Loucy (cell line): ENCODE measurements around the gene S100Z.
"Not testable (repeated sequence)": the region's sequence is repeated elsewhere in the genome, so short reads cannot be mapped to it uniquely, and the experiment has no call there.

Experiments
- H2AFZ ChIP-seq: fragments of 200-600 bp; sonication (generic); 2 replicates; pipeline ENCODE4 v1.6.0; 2016; ENCODE audit warnings: antibody characterized with exemption, mild to moderate bottlenecking, low read length, moderate library complexity
- H3F3A ChIP-seq: fragments of 200-600 bp; 2 replicates; pipeline ENCODE4 v1.6.0; 2016; ENCODE audit warnings: antibody characterized with exemption, low read depth, mild to moderate bottlenecking
- H3K27me3 ChIP-seq: fragments of 200-600 bp; sonication (generic); 2 replicates; pipeline ENCODE4 v1.6.1; 2014; ENCODE audit warnings: low read length, mild to moderate bottlenecking; ENCODE audit not compliant: insufficient read depth, poor library complexity, severe bottlenecking
- H3K36me3 ChIP-seq: fragments of 200-600 bp; sonication (generic); 2 replicates; pipeline ENCODE4 v1.6.1; 2016; ENCODE audit warnings: low read length; ENCODE audit not compliant: insufficient read depth
- H3K4me1 ChIP-seq: fragments of 200-600 bp; sonication (generic); 2 replicates; pipeline ENCODE4 v1.5.1; 2014; ENCODE audit warnings: low read length, mild to moderate bottlenecking; ENCODE audit not compliant: insufficient read depth, poor library complexity, severe bottlenecking
- H3K4me2 ChIP-seq: fragments of 200-600 bp; sonication (generic); 2 replicates; pipeline ENCODE4 v1.6.0; 2014; ENCODE audit warnings: antibody characterized with exemption, low read length, low read depth, mild to moderate bottlenecking; ENCODE audit not compliant: poor library complexity, severe bottlenecking
- H3K4me3 ChIP-seq: fragments of 200-600 bp; sonication (generic); 2 replicates; pipeline ENCODE4 v1.5.1; 2014; ENCODE audit warnings: low read length, mild to moderate bottlenecking, mixed read lengths; ENCODE audit not compliant: poor library complexity, severe bottlenecking
- H3K79me2 ChIP-seq: fragments of 200-600 bp; sonication (generic); 2 replicates; pipeline ENCODE4 v1.6.1; 2014; ENCODE audit warnings: low read length; ENCODE audit not compliant: insufficient read depth
- H3K9ac ChIP-seq: fragments of 200-600 bp; sonication (generic); 2 replicates; pipeline ENCODE4 v1.6.0; 2014; ENCODE audit warnings: mild to moderate bottlenecking, low read depth, low read length, moderate library complexity; ENCODE audit not compliant: poor library complexity, severe bottlenecking
- H3K9me2 ChIP-seq: fragments of 200-600 bp; sonication (generic); replicated peaks from 2 replicates; pipeline ENCODE4 v1.6.1; 2016; ENCODE audit warnings: low read depth, low read length, mixed read lengths
- H3K9me3 ChIP-seq: fragments of 200-600 bp; sonication (generic); 2 replicates; pipeline ENCODE4 v1.6.1; 2014; ENCODE audit warnings: mild to moderate bottlenecking, antibody characterized with exemption, low read length, low read depth; ENCODE audit not compliant: insufficient read depth
- H4K20me1 ChIP-seq: fragments of 200-600 bp; sonication (generic); 2 replicates; pipeline ENCODE4 v1.6.0; 2014; ENCODE audit warnings: antibody characterized with exemption, low read length, mild to moderate bottlenecking; ENCODE audit not compliant: insufficient read depth, poor library complexity, severe bottlenecking
- EZH2phosphoT487 ChIP-seq: fragments of 200-600 bp; IDR thresholded peaks from 2 replicates; pipeline ENCODE4 v1.6.1; 2018; ENCODE audit warnings: antibody characterized with exemption, mild to moderate bottlenecking, moderate library complexity, borderline replicate concordance
- TF ChIP-seq, protein P1 (sequence below): fragments of 200-600 bp; sonication (generic); conservative IDR thresholded peaks from 2 replicates; pipeline ENCODE4 v1.5.1; 2014; ENCODE audit warnings: mild to moderate bottlenecking, antibody characterized with exemption, low read length

Gene S100Z

DNA sequence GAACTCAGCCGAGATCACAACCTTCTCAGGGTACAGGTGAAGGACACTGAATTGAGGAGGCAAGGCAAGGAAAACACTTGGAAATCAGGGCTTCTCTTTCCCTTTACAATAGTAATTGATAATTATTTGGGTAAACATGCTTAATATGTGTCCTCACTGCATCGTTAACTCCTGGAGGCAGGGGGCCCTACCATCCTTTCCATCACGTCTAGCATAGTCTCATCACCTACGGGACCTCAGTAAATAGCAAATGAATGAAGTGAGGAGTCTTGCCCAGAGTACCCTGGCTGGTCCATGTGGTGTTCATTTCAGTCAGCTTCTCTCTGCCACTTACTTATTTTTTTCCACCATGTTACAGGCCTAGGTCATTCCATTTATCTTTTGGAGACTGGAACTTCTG is 28.7 kb upstream of the S100Z start:
- Histone ChIP-seq H3K27me3 (peaks cover 6% of the 10 kb centered on the region), H3K9ac (no peak overlapping the region), H2AFZ (no peak overlapping the region), H3K79me2 (no peaks in the 10 kb centered on the region), H3K4me2 (no peak overlapping the region), H4K20me1 (no peaks in the 10 kb centered on the region), H3K36me3 (no peaks in the 10 kb centered on the region), H3F3A (no peaks in the 10 kb centered on the region), H3K9me3 (no peaks in the 10 kb centered on the region), H3K4me1 (peaks cover 4% of the 10 kb centered on the region), H3K9me2 (no peaks in the 10 kb centered on the region), H3K4me3 (no peak overlapping the region)
- TF ChIP-seq EZH2phosphoT487 = no peak

DNA sequence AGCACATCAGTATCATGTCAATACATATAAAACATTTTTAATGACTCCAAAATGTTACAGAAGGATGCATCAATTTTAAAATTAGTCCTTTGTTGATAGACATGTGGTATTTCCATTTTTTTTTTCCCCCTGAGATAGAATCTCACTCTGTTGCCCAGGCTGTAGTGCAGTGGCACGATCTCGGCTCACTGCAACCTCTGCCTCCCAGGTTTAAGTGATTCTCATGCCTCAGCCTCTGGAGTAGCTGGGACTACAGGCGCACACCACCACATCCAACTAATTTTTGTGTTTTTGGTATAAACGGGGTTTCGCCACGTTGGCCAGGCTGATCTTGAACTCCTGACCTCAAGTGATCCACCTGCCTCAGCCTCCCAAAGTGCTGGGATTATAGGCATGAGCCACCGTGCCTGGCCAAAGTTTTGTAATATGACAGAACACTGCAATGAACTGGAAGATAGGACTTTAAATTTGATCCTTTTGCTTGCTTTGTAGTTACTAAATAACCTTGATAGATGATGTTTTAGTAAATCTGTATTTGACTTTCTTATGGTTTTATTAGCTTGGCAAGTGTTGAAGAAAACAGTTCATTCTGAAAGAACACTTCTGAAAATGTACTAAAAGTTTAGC is 27.6 kb upstream of the S100Z start:
- not testable (repeated sequence) for H3K4me2 ChIP-seq, H3K9me2 ChIP-seq, H3K79me2 ChIP-seq, H2AFZ ChIP-seq, H3K27me3 ChIP-seq, H4K20me1 ChIP-seq, H3K4me1 ChIP-seq, H3K9me3 ChIP-seq, H3K9ac ChIP-seq, H3F3A ChIP-seq, H3K36me3 ChIP-seq, H3K4me3 ChIP-seq

GRCh38 chr5:76826416-76826815 is 23.4 kb upstream of the S100Z start:
- H2AFZ ChIP-seq, H3K9ac ChIP-seq, H3K4me2 ChIP-seq, H3K9me3 ChIP-seq, H3F3A ChIP-seq, H3K36me3 ChIP-seq, H3K4me1 ChIP-seq, H4K20me1 ChIP-seq, H3K79me2 ChIP-seq, H3K4me3 ChIP-seq, H3K27me3 ChIP-seq, H3K9me2 ChIP-seq: not testable (repeated sequence)

DNA sequence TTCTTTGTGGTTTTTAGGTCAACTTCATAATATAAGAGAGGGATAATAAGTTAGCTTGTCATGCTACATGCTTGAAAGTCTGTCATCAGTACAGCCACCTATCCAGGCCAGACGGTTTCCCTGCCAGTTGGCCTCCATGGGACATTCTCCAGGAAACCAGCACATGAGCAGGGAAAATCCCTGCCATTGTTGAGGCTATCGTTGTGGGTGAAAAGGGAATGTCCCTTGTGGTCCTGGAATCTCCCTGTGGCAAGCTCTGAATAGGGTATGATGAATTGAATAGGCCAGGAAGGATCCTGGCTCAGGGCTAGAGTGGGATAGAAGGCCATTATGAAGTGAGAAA is 18.7 kb upstream of the S100Z start:
- Histone ChIP-seq H2AFZ (no peak overlapping the region), H3K4me2 (no peak overlapping the region), H3K9ac (no peak overlapping the region), H3K27me3 (no peaks in the 10 kb centered on the region), H3K79me2 (no peaks in the 10 kb centered on the region), H3K4me3 (no peak overlapping the region), H4K20me1 (no peaks in the 10 kb centered on the region), H3K36me3 (no peaks in the 10 kb centered on the region), H3F3A (no peaks in the 10 kb centered on the region), H3K4me1 (no peaks in the 10 kb centered on the region), H3K9me2 (no peaks in the 10 kb centered on the region), H3K9me3 (no peaks in the 10 kb centered on the region)
- TF ChIP-seq EZH2phosphoT487 = no peak
- TF ChIP-seq, protein P1, sequence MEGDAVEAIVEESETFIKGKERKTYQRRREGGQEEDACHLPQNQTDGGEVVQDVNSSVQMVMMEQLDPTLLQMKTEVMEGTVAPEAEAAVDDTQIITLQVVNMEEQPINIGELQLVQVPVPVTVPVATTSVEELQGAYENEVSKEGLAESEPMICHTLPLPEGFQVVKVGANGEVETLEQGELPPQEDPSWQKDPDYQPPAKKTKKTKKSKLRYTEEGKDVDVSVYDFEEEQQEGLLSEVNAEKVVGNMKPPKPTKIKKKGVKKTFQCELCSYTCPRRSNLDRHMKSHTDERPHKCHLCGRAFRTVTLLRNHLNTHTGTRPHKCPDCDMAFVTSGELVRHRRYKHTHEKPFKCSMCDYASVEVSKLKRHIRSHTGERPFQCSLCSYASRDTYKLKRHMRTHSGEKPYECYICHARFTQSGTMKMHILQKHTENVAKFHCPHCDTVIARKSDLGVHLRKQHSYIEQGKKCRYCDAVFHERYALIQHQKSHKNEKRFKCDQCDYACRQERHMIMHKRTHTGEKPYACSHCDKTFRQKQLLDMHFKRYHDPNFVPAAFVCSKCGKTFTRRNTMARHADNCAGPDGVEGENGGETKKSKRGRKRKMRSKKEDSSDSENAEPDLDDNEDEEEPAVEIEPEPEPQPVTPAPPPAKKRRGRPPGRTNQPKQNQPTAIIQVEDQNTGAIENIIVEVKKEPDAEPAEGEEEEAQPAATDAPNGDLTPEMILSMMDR = no peak

GRCh38 chr5:76836181-76836580 is 13.6 kb upstream of the S100Z start:
- Histone ChIP-seq H3K4me2 (no peak overlapping the region), H3K4me1 (peaks cover 7% of the 10 kb centered on the region), H3K9me2 (no peaks in the 10 kb centered on the region), H3K9me3 (no peaks in the 10 kb centered on the region), H3F3A (no peaks in the 10 kb centered on the region), H4K20me1 (no peaks in the 10 kb centered on the region), H3K4me3 (no peak overlapping the region), H3K79me2 (no peaks in the 10 kb centered on the region), H3K36me3 (no peaks in the 10 kb centered on the region), H3K27me3 (no peaks in the 10 kb centered on the region), H2AFZ (no peak overlapping the region), H3K9ac (no peak overlapping the region)
- TF ChIP-seq EZH2phosphoT487 = no peak
- TF ChIP-seq, protein P1 = no peak
